Activated CD4-positive, alpha-beta T cell treated with anti-CD3 and anti-CD28 coated beads for 4 hours (primary cell): ENCODE data around the gene CHST3.
"Not testable (repeated sequence)": the region's sequence is repeated elsewhere in the genome, so short reads cannot be mapped to it uniquely, and the experiment has no call there.

Experiments
- DNase-seq, 2 donors: peaks; one replicate each; pipeline ENCODE4 v3.0.0-alpha.2; 2020

Gene CHST3

GRCh38 chr10:71952745-71953144 lies 11.4 kb upstream of the CHST3 start:
- DNase-seq = no peak

GRCh38 chr10:71957546-71958275 lies 6.5 kb upstream of the CHST3 start:
- DNase-seq = no peak

- no peak for DNase-seq
These were observed 4.7 kb upstream of the CHST3 start for GRCh38 chr10:71959526-71959925.

GRCh38 chr10:71961831-71962230 lies 2.4 kb upstream of the CHST3 start:
- DNase-seq = no peak

- DNase-seq = no peak
These were observed 1.3 kb upstream of the CHST3 start for GRCh38 chr10:71962901-71963300.

GRCh38 chr10:71963351-71964097 lies 671 bp upstream of the CHST3 start:
- DNase-seq = no peak

- peak; percentile 27 to 41 for DNase-seq
These were observed 734 bp downstream of the CHST3 start for GRCh38 chr10:71964743-71965515.

GRCh38 chr10:71965623-71966022 lies 1.4 kb downstream of the CHST3 start:
- DNase-seq = no peak

GRCh38 chr10:71966046-71967004 lies 2.1 kb downstream of the CHST3 start:
- DNase-seq = no peak

GRCh38 chr10:71967958-71968357 lies 3.8 kb downstream of the CHST3 start:
- DNase-seq = not testable (repeated sequence)

- DNase-seq = no peak
These were observed 4.6 kb downstream of the CHST3 start for GRCh38 chr10:71968553-71969474.

- DNase-seq = no peak
These were observed 5.7 kb downstream of the CHST3 start for GRCh38 chr10:71969929-71970328.

GRCh38 chr10:71970331-71970730 lies 6.1 kb downstream of the CHST3 start:
- DNase-seq = no peak

GRCh38 chr10:71970869-71971268 lies 6.7 kb downstream of the CHST3 start:
- DNase-seq = no peak

GRCh38 chr10:71971311-71971731 lies 7.1 kb downstream of the CHST3 start:
- DNase-seq = no peak

- DNase-seq = no peak
These were observed 7.8 kb downstream of the CHST3 start for GRCh38 chr10:71971769-71972555.

- no peak for DNase-seq
These were observed 8.8 kb downstream of the CHST3 start for GRCh38 chr10:71972746-71973695.

- DNase-seq = no peak
These were observed 9.7 kb downstream of the CHST3 start for GRCh38 chr10:71973777-71974488.
